A673 (cell line): ENCODE data around the gene FADS6.

Experiments used
- EZH2 ChIP-seq: fragments of 200-600 bp; sonication (generic); IDR thresholded peaks from 2 replicates; pipeline ENCODE4 v1.6.1; 2017; ENCODE audit warnings: borderline replicate concordance, low read depth, mild to moderate bottlenecking, mixed read lengths, antibody characterized with exemption, low read length; ENCODE audit not compliant: poor library complexity, severe bottlenecking
- TF ChIP-seq, protein P1 (sequence below): fragments of 300-800, 200-600 bp; sonication (generic); conservative IDR thresholded peaks from 2 replicates; pipeline ENCODE4 v1.5.1; 2017; ENCODE audit warnings: low read depth, mild to moderate bottlenecking, antibody characterized with exemption, low read length, moderate library complexity, mixed read lengths

DNA sequence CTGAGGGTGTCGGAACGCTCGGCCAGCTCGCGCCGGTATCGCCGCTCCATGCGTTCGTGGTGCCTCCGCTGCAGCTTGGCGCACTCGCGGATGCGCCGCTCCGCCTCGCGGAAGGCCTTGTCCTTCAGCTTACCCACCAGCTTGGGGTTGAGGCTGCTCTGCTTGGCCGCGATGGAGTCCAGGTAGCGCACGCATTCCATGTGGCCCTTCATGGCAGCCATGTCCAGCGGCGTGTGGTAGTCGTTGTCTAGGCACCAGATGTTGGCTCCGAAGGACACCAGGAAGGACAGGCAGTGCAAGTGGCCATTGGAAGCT lies 26.8 kb upstream of the FADS6 start:
- TF ChIP-seq, protein P1, sequence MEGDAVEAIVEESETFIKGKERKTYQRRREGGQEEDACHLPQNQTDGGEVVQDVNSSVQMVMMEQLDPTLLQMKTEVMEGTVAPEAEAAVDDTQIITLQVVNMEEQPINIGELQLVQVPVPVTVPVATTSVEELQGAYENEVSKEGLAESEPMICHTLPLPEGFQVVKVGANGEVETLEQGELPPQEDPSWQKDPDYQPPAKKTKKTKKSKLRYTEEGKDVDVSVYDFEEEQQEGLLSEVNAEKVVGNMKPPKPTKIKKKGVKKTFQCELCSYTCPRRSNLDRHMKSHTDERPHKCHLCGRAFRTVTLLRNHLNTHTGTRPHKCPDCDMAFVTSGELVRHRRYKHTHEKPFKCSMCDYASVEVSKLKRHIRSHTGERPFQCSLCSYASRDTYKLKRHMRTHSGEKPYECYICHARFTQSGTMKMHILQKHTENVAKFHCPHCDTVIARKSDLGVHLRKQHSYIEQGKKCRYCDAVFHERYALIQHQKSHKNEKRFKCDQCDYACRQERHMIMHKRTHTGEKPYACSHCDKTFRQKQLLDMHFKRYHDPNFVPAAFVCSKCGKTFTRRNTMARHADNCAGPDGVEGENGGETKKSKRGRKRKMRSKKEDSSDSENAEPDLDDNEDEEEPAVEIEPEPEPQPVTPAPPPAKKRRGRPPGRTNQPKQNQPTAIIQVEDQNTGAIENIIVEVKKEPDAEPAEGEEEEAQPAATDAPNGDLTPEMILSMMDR = no peak
- TF ChIP-seq EZH2 = no peak
